ENCODE data around the gene NPBWR2. TPM values are rescaled to one million over a fixed set of nuclear protein-coding genes. Genes with fewer than 3 reads are reported as not detected.

Gene NPBWR2
- total RNA-seq, 1 donor from 2014 or later: not detected

DNA sequence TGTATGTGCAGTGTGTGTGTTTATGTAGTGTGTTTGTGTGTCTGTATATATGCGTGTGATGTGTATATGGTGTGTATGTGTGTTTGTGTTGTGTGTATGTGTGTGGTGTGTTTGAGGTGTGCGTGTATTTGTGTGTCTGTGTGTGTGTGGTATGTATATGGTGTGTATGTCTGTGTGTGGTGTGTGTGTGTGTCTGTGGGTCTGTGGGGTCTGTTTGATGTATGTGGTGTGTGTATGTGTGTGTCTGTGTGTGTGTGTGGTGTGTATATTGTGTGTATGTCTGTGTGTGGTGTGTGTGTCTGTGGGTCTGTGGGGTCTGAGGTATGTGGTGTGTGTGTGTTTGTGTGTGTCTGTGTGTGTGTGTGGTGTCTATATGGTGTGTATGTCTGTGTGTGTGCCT is 46.0 kb upstream of the NPBWR2 start:
- no peak overlapping the region for H3K4me3 ChIP-seq (ENCODE audit: low read depth, low read length)
- no peak for DNase-seq (ENCODE audit: low read depth)
- TF ChIP-seq, protein P1, sequence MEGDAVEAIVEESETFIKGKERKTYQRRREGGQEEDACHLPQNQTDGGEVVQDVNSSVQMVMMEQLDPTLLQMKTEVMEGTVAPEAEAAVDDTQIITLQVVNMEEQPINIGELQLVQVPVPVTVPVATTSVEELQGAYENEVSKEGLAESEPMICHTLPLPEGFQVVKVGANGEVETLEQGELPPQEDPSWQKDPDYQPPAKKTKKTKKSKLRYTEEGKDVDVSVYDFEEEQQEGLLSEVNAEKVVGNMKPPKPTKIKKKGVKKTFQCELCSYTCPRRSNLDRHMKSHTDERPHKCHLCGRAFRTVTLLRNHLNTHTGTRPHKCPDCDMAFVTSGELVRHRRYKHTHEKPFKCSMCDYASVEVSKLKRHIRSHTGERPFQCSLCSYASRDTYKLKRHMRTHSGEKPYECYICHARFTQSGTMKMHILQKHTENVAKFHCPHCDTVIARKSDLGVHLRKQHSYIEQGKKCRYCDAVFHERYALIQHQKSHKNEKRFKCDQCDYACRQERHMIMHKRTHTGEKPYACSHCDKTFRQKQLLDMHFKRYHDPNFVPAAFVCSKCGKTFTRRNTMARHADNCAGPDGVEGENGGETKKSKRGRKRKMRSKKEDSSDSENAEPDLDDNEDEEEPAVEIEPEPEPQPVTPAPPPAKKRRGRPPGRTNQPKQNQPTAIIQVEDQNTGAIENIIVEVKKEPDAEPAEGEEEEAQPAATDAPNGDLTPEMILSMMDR (IDR thresholded peaks at IDR 0.05; ENCODE audit: insufficient read depth, low read length, severe bottlenecking): no peak
- no peaks in the 10 kb centered on the region for H3K36me3 ChIP-seq (ENCODE audit: control insufficient read depth, insufficient read depth, low read length)
- no peaks in the 10 kb centered on the region for H3K27me3 ChIP-seq (ENCODE audit: control insufficient read depth, insufficient read depth, low read length)
- FAIRE-seq: peak; percentile 99

DNA sequence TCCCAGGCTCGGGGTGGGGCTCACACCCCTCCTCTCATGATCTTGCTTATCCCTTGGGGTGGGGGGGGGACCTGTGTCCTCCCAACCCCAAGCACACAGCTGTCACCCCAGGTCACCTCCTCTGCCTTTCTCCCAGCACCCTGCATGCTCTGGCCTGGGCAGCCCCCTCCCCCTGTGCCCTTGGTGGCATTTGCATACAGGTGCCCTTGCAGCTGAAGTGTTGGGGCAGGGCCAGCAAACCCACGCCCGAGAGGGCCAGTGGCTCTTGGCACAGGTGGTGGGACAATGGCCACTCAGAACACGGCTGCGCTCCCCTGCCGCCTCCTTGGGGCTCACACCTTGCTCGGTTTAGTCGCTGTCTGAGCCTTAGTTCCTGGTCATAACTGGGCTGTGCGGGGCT is 45.5 kb upstream of the NPBWR2 start:
- no peak for FAIRE-seq
- DNase-seq (ENCODE audit: low read depth): no peak
- TF ChIP-seq, protein P1 (IDR thresholded peaks at IDR 0.05; ENCODE audit: insufficient read depth, low read length, severe bottlenecking): no peak

DNA sequence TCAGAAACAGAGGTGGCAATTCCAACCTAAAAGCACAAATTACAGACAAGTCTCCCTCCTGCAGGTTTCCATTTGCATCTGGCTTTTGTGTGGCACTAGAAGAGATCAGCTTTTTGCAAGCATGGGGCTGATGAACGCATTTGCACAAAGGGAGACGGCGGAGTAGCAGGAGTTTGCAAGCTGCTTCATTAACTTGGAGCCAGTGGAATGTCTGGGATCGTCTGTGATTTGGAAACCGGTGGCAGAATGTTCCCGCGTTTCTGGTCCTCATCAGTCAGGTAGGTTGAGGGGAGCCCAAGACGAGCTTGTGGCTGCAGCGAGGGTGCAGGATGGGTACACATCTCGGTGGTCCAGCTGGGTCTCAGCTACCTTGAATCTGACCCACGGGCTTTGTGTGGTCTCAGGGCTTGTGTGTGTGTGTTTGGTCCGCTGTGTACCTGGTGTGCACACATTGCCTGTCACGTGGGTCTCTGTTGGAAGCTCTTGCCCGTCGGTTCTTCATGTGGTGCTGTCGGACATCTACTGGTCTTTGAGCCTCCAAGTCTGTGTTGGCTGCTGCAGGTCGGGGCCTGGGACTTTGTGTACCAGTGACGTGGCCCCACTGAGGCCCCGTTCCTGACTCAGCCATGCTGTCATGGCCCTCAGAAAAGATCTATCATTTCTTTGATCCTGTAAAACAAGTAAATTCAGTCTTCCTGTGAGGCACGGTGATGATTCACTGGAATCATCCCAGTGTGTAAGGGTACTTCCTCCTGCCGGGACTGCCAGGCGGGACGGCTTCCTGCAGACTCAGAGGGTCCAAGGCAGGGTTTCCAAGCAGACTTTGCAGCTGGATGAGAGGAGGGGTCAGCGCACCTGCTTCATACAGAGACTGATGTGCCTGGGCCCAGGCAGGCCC is 44.5 kb upstream of the NPBWR2 start:
- FAIRE-seq (peak; percentile 28), DNase-seq (ENCODE audit: low read depth) (peak; percentile 95)
- no peaks in the 10 kb centered on the region for H3K36me3 ChIP-seq (ENCODE audit: control insufficient read depth, insufficient read depth, low read length)

More for the DNA sequence above, 45.5 kb upstream of the NPBWR2 start:
- Histone ChIP-seq H3K27me3 (ENCODE audit: control insufficient read depth, insufficient read depth, low read length) (no peaks in the 10 kb centered on the region), H3K36me3 (ENCODE audit: control insufficient read depth, insufficient read depth, low read length) (no peaks in the 10 kb centered on the region), H3K4me3 (ENCODE audit: low read depth, low read length) (no peak overlapping the region)

DNA sequence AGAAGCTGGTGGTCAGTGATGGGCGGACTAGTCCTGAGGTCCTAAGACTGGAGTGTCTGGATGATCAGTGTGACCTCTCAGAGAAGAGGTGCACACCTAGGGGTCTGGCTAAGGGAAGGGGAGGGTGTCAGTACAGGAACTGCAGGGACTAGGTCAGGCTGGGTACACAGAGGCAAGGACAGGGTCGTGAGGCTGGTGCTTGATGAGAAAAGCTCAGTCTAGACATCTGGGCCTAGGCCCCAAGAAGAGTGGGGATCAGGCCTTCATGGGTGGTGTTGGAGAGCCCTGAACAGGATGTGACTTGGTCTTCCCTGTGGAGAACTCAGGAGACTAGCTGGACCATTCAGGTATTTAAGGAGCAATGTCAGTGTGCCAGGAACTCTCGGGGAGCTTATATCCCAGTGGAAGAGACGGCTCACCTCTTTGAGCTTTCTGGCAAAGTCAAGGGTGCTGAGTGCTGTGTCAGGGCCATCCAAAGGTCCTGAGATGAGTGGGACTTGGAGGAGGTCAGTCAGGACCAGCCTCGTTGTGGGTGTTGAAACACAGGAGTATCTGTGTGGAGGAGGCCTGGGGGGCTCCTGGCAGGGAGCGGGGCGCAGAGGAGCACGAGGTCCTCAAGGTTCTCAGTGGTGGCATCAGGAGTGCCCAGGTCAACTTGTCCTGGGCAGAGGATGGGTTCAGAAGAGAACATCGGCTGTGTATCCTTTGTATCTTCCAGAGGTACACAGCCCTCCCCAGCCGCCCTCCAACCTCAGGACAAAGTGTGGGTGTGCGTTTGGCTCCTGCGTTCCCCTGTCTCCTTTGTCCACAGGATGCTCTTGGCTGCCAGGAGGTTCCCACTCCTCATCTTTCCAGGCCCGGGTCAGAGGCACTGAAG is 43.6 kb upstream of the NPBWR2 start:
- FAIRE-seq: no peak
- no peaks in the 10 kb centered on the region for H3K36me3 ChIP-seq (ENCODE audit: control insufficient read depth, insufficient read depth, low read length)
- no peaks in the 10 kb centered on the region for H3K27me3 ChIP-seq (ENCODE audit: control insufficient read depth, insufficient read depth, low read length)
- TF ChIP-seq, protein P1 (IDR thresholded peaks at IDR 0.05; ENCODE audit: insufficient read depth, low read length, severe bottlenecking): no peak
- H3K4me3 ChIP-seq (ENCODE audit: low read depth, low read length): no peak overlapping the region
- DNase-seq (ENCODE audit: low read depth): no peak

More for the DNA sequence above, 44.5 kb upstream of the NPBWR2 start:
- TF ChIP-seq, protein P1 (IDR thresholded peaks at IDR 0.05; ENCODE audit: insufficient read depth, low read length, severe bottlenecking): no peak
- Histone ChIP-seq H3K4me3 (ENCODE audit: low read depth, low read length) (no peak overlapping the region), H3K27me3 (ENCODE audit: control insufficient read depth, insufficient read depth, low read length) (no peaks in the 10 kb centered on the region)

DNA sequence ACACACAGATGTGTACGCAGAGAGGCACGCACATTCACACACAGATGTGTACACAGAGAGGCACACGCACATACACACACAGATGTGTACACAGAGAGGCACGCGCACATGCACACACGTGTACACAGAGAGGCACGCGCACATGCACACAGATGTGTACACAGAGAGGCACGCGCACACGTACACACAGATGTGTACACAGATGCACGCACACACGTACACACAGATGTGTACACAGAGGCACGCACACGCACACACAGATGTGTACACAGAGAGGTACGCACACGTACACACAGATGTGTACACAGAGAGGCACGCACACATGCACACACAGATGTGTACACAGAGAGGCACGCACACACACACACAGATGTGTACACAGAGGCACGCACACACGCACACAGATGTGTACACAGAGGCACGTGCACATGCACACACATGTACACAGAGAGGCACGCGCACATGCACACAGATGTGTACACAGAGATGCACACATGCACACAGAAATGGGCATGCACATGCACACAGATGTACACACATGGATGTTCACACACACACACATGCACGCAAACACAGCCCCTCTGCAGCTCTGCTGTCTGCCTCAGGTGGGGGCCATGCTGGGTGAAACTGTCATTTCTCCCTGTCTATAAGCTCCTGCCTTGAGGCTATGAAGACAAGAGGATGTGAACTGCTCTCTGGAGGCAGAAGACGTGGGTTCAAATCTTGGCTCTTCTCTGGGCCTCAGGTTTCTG is 42.6 kb upstream of the NPBWR2 start:
- DNase-seq (ENCODE audit: low read depth) (no peak), FAIRE-seq (peak; percentile 23)
- H3K27me3 ChIP-seq (ENCODE audit: control insufficient read depth, insufficient read depth, low read length): no peaks in the 10 kb centered on the region
- no peak overlapping the region for H3K4me3 ChIP-seq (ENCODE audit: low read depth, low read length)
- TF ChIP-seq, protein P1 (IDR thresholded peaks at IDR 0.05; ENCODE audit: insufficient read depth, low read length, severe bottlenecking): no peak
- no peaks in the 10 kb centered on the region for H3K36me3 ChIP-seq (ENCODE audit: control insufficient read depth, insufficient read depth, low read length)

All from bronchial epithelial cell (primary cell).